ENCODE data around the gene INSL4.

- TF ChIP-seq POLR2A (IDR thresholded peaks at IDR 0.05; ENCODE audit: low read depth, low read length), result no peak
- no peak for TF ChIP-seq POLR2AphosphoS5 (IDR thresholded peaks at IDR 0.05; ENCODE audit: low read depth, low read length)
Measured at GRCh38 chr9:5278486-5278885, 47.3 kb downstream of the INSL4 start.
